ENCODE results near the gene NOTCH4.
"Not testable (repeated sequence)": the region's sequence is repeated elsewhere in the genome, so short reads cannot be mapped to it uniquely, and the experiment has no call there.

NOTCH4 gene

DNA sequence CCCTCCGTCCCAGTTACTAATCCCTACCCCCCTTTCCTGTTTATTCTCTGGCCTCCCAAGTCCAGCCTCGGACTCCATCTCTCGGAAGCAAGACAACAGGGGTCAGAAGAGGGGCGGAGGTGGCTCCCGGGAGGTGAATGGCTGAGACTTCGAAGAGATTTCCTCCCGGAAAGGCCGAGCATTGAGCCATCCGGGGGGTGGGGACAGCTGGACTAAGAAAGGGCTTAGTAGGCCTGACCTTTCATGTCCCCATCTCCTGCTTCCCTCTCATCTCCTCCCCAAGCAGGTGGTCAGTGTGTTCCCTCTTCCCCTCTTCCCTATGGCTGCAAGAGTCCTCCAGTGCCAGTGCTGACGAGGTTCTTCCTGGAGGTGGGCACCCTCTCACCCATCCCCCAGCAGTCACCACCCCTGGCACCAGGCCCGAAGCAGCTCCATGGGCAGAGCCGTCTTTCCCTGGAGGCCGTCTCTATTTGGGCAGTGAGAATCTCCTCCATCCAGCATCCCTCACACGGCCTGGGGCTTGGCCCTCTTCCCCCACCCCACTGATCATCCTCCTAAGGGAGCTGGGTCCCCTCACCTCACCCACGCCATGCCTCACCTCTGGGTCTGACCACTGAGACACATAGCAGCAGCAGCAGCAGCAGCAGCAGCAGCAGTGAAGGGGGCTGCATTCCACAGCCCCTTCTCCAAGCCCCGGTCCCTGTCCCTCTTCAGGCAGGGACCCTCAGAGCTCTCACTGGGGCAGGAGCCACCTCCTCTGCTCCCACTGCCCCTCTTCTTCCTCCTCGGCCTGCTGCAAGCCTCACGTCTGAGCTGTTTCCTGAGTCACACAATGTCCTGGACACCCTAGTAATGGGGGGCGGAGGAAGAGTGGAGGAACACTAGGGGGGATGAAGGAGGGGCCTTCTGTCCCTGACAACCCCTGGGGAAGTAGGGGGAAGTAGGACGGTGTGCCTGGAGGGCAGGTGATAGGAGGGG, at the start of gene NOTCH4:
Gene NOTCH4, minus strand, starts transcription at position 810 of the 978 bp plus-strand sequence. Its CDS starts 139 bp downstream, at position 671.
- H3K27ac ChIP-seq (ENCODE audit: low read length), result no peak within 1 kb of the TSS
- no peaks in the 10 kb centered on the region for H3K36me3 ChIP-seq (ENCODE audit: control insufficient read depth in 1 of 2, insufficient read depth in 2 of 2, low read length in 2 of 2)

DNA sequence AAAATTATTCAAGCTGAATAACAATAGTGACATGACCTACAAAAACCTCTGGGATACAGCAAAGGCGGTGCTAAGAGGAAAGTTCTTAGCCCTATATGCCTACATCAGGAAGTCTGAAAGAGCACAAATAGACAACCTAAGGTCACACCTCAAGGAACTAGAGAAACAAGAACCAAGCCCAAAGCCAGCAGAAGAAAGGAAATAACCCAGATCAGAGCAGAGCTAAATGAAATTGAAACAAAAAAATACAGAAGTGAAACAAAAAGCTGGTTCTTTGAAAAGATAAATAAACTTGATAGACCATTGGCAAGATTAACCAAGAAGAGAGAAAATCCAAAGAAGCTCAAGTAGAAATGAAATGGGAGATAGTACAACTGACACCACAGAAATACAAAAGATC, 47.6 kb upstream of the NOTCH4 start:
- H3K36me3 ChIP-seq (ENCODE audit: control insufficient read depth in 1 of 2, insufficient read depth in 2 of 2, low read length in 2 of 2), result no peaks in the 10 kb centered on the region
- no peaks in the 10 kb centered on the region for H3K9me3 ChIP-seq (ENCODE audit: control insufficient read depth in 1 of 2, low read length in 2 of 2)
- no peak overlapping the region for H3K27ac ChIP-seq (ENCODE audit: low read length)
- H3K4me1 ChIP-seq (ENCODE audit: control insufficient read depth in 1 of 2, insufficient read depth in 2 of 2, low read length in 2 of 2), result no peaks in the 10 kb centered on the region
- no peak overlapping the region for H3K4me3 ChIP-seq (ENCODE audit: low read depth in 1 of 2, low read length in 2 of 2)
- no peaks in the 10 kb centered on the region for H3K27me3 ChIP-seq (ENCODE audit: low read depth, low read length)

More for the DNA sequence above, at the start of gene NOTCH4:
- no peaks in the 10 kb centered on the region for H3K9me3 ChIP-seq (ENCODE audit: control insufficient read depth in 1 of 2, low read length in 2 of 2)
- no peaks in the 10 kb centered on the region for H3K4me1 ChIP-seq (ENCODE audit: control insufficient read depth in 1 of 2, insufficient read depth in 2 of 2, low read length in 2 of 2)
- H3K27me3 ChIP-seq (ENCODE audit: low read depth, low read length), result no peaks in the 10 kb centered on the region
- H3K4me3 ChIP-seq (ENCODE audit: low read depth in 1 of 2, low read length in 2 of 2), result no peak within 1 kb of the TSS

DNA sequence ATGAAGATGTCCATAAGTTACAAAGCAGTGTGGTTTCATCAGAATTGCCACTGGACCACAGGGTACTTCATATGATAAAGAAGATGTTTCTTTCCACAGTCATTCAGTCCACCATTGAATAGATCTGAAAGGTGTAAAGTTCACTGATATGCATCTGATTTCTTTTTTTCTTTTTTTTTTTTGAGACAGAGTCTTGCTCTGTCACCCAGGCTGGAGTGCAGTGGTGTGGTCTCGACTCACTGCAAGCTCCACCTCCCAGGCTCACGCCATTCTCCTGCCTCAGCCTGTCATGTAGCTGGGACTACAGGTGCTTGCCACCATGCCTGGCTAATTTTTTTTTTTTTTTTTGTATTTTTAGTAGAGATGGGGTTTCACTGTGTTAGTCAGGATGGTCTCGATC, 44.6 kb upstream of the NOTCH4 start:
- not testable (repeated sequence) for H3K9me3 ChIP-seq (ENCODE audit: control insufficient read depth in 1 of 2, low read length in 2 of 2); H3K4me1 ChIP-seq (ENCODE audit: control insufficient read depth in 1 of 2, insufficient read depth in 2 of 2, low read length in 2 of 2); H3K4me3 ChIP-seq (ENCODE audit: low read depth in 1 of 2, low read length in 2 of 2); H3K36me3 ChIP-seq (ENCODE audit: control insufficient read depth in 1 of 2, insufficient read depth in 2 of 2, low read length in 2 of 2); H3K27me3 ChIP-seq (ENCODE audit: low read depth, low read length); H3K27ac ChIP-seq (ENCODE audit: low read length)

DNA sequence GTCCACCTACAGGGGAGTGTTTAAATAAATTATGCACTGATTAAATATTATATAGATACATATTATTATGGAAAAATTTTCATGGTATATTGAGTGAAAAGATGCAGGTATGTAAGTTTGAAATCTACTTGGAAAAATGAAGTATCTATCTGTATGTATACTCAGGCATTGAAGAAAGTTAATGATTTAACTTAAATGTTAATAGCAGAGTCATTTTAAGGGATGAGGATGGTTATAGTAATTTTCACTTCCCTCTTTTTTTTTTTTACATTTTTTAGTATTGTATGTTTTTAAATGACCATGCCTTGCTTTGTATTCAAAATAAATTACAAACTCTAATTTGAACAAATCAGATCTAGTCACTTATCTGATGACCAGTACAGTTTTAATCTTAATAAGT, 43.2 kb upstream of the NOTCH4 start:
- H3K4me3 ChIP-seq (ENCODE audit: low read depth in 1 of 2, low read length in 2 of 2), result no peak overlapping the region
- H3K27me3 ChIP-seq (ENCODE audit: low read depth, low read length), result no peaks in the 10 kb centered on the region
- H3K4me1 ChIP-seq (ENCODE audit: control insufficient read depth in 1 of 2, insufficient read depth in 2 of 2, low read length in 2 of 2), result no peaks in the 10 kb centered on the region
- H3K9me3 ChIP-seq (ENCODE audit: control insufficient read depth in 1 of 2, low read length in 2 of 2), result no peaks in the 10 kb centered on the region
- peaks cover 0 to 3% of the 10 kb centered on the region in 2 donors for H3K36me3 ChIP-seq (ENCODE audit: control insufficient read depth in 1 of 2, insufficient read depth in 2 of 2, low read length in 2 of 2)
- no peak overlapping the region for H3K27ac ChIP-seq (ENCODE audit: low read length)

DNA sequence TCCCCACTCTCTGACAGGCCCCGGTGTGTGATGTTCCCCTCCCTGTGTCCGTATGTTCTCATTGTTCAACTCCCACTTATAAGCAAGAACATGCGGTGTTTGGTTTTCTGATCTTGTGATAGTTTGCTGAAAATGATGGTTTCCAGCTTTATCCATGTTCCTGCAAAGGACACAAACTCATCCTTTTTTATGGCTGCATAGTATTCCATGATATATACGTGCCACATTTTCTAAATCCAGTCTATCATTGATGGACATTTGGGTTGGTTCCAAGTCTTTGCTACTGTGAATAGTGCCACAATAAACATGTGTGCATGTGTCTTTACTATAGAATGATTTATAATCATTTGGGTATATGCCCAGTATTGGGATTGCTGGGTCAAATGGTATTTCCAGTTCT, 33.4 kb upstream of the NOTCH4 start:
- H3K4me3 ChIP-seq (ENCODE audit: low read depth in 1 of 2, low read length in 2 of 2); H3K27ac ChIP-seq (ENCODE audit: low read length); H3K4me1 ChIP-seq (ENCODE audit: control insufficient read depth in 1 of 2, insufficient read depth in 2 of 2, low read length in 2 of 2); H3K9me3 ChIP-seq (ENCODE audit: control insufficient read depth in 1 of 2, low read length in 2 of 2); H3K36me3 ChIP-seq (ENCODE audit: control insufficient read depth in 1 of 2, insufficient read depth in 2 of 2, low read length in 2 of 2); H3K27me3 ChIP-seq (ENCODE audit: low read depth, low read length): not testable (repeated sequence)

DNA sequence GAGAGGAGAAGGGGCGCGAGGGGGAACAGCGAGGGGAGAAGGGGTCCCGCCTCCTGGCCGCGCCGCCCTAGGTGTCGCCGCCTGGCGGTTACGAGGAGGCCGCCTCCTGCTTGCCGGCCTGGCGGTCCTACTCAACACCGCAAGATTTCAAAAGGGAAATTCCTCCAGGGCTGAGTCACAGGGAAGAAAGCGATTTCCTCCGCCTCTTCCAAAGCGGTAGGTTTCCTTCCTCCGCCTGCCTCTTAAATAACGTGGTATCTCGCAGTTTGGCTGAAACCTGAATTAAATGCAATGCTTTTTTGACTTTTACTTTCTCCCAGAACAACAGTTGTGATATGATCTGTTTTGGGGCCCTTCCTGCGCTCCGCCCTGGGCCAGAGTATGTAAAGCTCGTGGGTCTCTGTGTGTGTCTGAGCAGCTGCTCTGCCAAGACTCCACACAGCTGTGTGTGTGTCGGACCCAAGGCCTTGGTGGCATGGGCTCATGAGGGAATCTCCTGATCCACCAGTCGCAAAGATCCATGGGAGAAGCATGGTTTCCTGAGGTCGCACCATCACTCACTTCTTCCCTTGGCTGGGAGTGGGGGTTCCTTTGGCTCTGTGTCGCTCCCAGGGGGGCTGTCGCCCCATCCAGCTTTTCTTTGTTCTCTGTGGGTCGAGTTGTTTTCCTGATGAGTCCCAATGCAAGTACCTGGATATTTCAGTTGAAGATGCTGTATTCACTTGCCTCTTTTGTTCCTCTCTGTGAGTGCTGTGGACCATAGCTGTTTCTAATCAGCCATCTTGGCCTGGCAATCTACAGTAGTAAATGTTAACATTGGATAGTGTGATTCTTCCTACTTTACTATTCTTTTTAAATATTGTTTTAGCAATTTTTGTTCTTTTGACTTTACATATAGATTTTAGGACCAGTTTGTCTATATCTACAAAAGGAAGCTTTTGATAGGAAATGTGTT, 31.6 kb upstream of the NOTCH4 start:
- peak overlapping the region; percentile 54 to 60 for H3K4me3 ChIP-seq (ENCODE audit: low read depth in 1 of 2, low read length in 2 of 2)

DNA sequence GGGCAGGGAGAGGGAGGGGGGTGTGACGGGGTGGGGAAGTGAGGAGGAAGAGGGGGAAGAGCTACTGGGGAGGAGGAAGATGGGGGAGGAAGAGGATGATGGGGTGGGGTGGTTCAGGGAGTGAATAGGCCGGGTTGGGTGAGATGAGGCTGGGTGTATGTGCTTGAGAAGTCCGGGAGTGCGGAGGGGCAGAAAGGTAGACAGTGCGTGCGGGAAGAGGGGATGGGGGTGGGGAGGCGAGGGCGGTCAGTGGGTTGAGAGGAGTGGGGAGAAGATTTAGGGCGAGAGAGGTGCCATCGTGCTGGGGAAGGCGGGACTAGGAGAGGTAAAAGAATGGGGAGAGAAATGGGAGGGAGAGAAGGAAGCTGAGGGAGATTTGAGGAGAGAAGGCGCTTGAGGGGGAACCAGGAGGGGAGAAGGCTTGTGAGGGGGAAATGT, 30.9 kb upstream of the NOTCH4 start:
- peaks cover 0 to 4% of the 10 kb centered on the region in 2 donors for H3K4me1 ChIP-seq (ENCODE audit: control insufficient read depth in 1 of 2, insufficient read depth in 2 of 2, low read length in 2 of 2)
- no peaks in the 10 kb centered on the region for H3K27me3 ChIP-seq (ENCODE audit: low read depth, low read length)
- H3K4me3 ChIP-seq (ENCODE audit: low read depth in 1 of 2, low read length in 2 of 2), result peak overlapping the region; percentile 54 to 60
- no peaks in the 10 kb centered on the region for H3K36me3 ChIP-seq (ENCODE audit: control insufficient read depth in 1 of 2, insufficient read depth in 2 of 2, low read length in 2 of 2)
- H3K27ac ChIP-seq (ENCODE audit: low read length), result no peak overlapping the region
- H3K9me3 ChIP-seq (ENCODE audit: control insufficient read depth in 1 of 2, low read length in 2 of 2), result no peaks in the 10 kb centered on the region

More for the DNA sequence above, 31.6 kb upstream of the NOTCH4 start:
- no peaks in the 10 kb centered on the region for H3K36me3 ChIP-seq (ENCODE audit: control insufficient read depth in 1 of 2, insufficient read depth in 2 of 2, low read length in 2 of 2)
- no peaks in the 10 kb centered on the region for H3K9me3 ChIP-seq (ENCODE audit: control insufficient read depth in 1 of 2, low read length in 2 of 2)
- peaks cover 0 to 4% of the 10 kb centered on the region in 2 donors for H3K4me1 ChIP-seq (ENCODE audit: control insufficient read depth in 1 of 2, insufficient read depth in 2 of 2, low read length in 2 of 2)
- no peaks in the 10 kb centered on the region for H3K27me3 ChIP-seq (ENCODE audit: low read depth, low read length)
- H3K27ac ChIP-seq (ENCODE audit: low read length), result peak overlapping the region; percentile 60

DNA sequence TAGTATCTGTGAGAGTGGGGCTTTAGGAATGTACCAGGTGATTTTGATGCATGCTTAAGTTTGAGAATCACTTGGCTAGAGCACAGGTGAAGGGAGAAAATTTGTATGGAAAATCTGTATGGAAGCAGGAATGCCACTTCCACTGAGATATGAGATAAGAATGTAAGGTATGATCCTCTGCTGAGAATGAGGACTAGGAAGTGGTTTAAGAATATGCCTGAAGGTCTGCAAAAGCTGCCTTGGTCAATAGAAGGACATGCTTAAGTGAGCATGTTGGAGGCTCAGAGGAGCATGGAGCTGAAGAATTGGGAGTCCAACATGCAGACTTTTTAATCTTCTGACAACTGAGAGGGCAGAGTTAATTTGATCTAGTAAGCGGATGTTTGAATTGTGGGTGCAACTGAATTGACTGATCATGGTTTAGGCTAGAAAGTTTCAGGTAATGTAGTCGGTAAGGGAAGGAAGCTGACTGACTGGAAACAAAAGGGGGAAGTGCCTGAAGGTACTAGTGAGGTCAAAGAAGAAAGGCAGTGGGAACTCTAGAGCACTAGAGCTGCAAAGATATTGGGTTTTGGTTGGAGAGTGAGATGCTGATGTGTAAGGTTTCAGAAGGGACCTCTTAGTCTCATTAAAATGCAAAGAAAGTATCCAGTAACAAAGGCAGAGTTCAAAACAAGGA, 28.6 kb upstream of the NOTCH4 start:
- Histone ChIP-seq H3K27ac (ENCODE audit: low read length) (no peak overlapping the region), H3K4me3 (ENCODE audit: low read depth in 1 of 2, low read length in 2 of 2) (no peak overlapping the region), H3K36me3 (ENCODE audit: control insufficient read depth in 1 of 2, insufficient read depth in 2 of 2, low read length in 2 of 2) (no peaks in the 10 kb centered on the region), H3K4me1 (ENCODE audit: control insufficient read depth in 1 of 2, insufficient read depth in 2 of 2, low read length in 2 of 2) (peaks cover 0 to 4% of the 10 kb centered on the region in 2 donors), H3K9me3 (ENCODE audit: control insufficient read depth in 1 of 2, low read length in 2 of 2) (no peaks in the 10 kb centered on the region), H3K27me3 (ENCODE audit: low read depth, low read length) (no peaks in the 10 kb centered on the region)

DNA sequence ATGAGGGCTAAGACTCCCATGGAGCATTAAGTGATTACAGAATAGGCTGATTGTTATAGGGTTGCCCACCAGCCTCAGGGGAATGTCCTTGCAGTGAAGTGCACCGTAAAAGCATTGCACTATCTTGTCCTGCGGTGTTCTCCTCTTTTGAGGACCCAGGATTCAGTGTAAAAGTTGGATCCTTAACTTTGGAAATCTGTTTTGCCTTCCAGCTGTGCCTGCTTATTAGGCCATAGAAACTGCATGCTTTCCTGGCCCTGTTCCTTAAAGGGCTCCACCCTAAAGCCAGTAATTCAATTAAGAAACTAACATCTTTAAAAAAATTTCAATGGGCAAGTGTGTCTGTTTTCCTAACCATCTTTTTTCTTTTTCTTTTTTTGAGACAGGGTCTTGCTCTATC, 25.4 kb upstream of the NOTCH4 start:
- Histone ChIP-seq H3K4me3 (ENCODE audit: low read depth in 1 of 2, low read length in 2 of 2) (no peak overlapping the region), H3K9me3 (ENCODE audit: control insufficient read depth in 1 of 2, low read length in 2 of 2) (no peaks in the 10 kb centered on the region), H3K27ac (ENCODE audit: low read length) (no peak overlapping the region), H3K27me3 (ENCODE audit: low read depth, low read length) (no peaks in the 10 kb centered on the region), H3K36me3 (ENCODE audit: control insufficient read depth in 1 of 2, insufficient read depth in 2 of 2, low read length in 2 of 2) (no peaks in the 10 kb centered on the region), H3K4me1 (ENCODE audit: control insufficient read depth in 1 of 2, insufficient read depth in 2 of 2, low read length in 2 of 2) (no peaks in the 10 kb centered on the region)

DNA sequence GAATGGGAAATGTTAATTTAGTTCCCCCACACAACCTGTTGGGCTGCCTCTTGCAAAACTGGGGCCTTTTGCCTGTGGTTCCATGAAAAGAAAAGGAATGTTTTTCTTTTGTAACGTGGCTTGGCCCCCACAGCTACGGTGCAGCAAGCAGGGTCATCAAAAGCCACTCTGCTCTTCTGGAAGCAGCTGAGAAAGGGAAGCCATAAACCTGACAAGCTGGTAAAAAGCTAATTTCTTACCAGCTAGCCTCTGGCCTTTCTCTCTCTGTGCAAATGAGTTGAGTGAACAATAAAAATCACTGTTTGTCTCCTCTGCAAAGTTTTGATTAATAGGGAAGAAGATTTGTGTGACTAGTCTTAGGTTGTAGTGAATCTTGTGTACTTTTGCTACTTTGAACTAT, 23.5 kb upstream of the NOTCH4 start:
- Histone ChIP-seq H3K27ac (ENCODE audit: low read length) (no peak overlapping the region), H3K9me3 (ENCODE audit: control insufficient read depth in 1 of 2, low read length in 2 of 2) (no peaks in the 10 kb centered on the region), H3K4me1 (ENCODE audit: control insufficient read depth in 1 of 2, insufficient read depth in 2 of 2, low read length in 2 of 2) (no peaks in the 10 kb centered on the region), H3K27me3 (ENCODE audit: low read depth, low read length) (no peaks in the 10 kb centered on the region), H3K4me3 (ENCODE audit: low read depth in 1 of 2, low read length in 2 of 2) (no peak overlapping the region), H3K36me3 (ENCODE audit: control insufficient read depth in 1 of 2, insufficient read depth in 2 of 2, low read length in 2 of 2) (no peaks in the 10 kb centered on the region)
